GM19239 (cell line): Measurements from ENCODE around the gene PDCD1LG2.
"Not testable (repeated sequence)": the region's sequence is repeated elsewhere in the genome, so short reads cannot be mapped to it uniquely, and the experiment has no call there.

Source experiments
- DNase-seq: peaks from one replicate; pipeline ENCODE4 v3.0.0; 2011; ENCODE audit warnings: low spot score; ENCODE audit not compliant: insufficient read length
- FAIRE-seq: peaks from 2 replicates; lab custom pipeline; 2011; peaks lifted over from hg19 to GRCh38; lab: Jason Lieb, UNC

PDCD1LG2 gene

DNA sequence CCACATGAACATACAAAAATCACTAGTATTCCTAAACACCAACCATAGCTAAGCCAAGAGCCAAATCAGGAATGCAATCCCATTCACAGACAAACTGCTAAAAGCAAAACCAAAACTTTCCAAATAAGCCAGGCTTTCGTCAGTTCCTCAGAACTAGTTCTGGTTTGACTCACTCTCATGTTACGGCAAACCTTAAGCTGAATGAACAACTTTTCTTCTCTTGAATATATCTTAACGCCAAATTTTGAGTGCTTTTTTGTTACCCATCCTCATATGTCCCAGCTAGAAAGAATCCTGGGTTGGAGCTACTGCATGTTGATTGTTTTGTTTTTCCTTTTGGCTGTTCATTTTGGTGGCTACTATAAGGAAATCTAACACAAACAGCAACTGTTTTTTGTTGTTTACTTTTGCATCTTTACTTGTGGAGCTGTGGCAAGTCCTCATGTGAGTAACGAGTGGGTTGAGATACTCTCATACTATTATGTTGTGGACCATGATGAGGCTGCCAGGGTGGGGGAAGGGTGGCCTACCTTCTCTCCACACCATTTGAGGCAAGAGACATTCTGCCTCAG lies at the start of gene PDCD1LG2:
PDCD1LG2 (plus strand) TSS at position 172 of the 572 bp plus-strand sequence. CDS start 12,016 bp downstream, outside the sequence.
- FAIRE-seq = peak; percentile 95

DNA sequence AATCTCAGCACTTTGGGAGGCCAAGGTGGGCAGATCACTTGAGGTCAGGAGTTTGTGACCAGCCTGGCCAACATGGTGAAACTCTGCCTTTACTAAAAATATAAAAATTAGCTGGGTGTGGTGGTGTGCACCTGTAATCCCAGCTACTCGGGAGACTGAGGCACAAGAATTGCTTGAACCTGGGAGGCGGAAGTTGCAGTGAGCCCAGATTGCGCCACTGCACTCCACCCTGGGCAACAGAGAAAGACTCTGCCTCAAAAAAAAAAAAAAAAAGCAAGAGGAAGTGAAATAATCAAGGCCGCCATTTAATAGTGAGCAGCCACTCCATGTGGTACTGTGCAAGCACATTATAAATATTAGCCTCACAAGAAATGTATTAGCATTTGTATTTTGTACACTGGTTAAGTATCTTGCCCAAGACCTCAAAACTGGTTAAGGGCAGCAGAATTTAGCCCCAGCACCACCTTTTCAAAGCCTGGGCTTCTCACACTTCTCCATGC lies 45.5 kb upstream of the PDCD1LG2 start:
- FAIRE-seq = not testable (repeated sequence)

More for the DNA sequence above, at the start of gene PDCD1LG2:
- no peak for DNase-seq

DNA sequence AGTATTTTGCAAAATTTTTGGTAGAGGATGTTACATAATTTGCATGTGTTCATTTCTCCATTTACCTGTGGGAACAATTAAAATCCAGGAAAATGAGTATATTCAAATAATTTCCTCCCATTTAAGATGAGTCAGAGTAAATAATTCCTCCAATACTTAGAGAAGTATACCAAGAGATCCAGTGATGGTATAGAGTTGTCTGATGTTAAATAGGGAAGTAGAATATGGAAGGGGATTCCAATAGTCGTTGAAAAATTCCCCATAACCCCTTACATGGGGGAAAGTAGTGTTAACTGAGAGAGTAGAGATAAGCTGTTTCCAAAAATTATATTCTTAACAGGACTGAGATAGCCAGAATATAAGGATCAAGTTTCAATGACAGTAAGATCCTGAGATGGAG lies 44.3 kb upstream of the PDCD1LG2 start:
- no peak for FAIRE-seq
- DNase-seq = no peak

More for the DNA sequence above, 45.5 kb upstream of the PDCD1LG2 start:
- not testable (repeated sequence) for DNase-seq

DNA sequence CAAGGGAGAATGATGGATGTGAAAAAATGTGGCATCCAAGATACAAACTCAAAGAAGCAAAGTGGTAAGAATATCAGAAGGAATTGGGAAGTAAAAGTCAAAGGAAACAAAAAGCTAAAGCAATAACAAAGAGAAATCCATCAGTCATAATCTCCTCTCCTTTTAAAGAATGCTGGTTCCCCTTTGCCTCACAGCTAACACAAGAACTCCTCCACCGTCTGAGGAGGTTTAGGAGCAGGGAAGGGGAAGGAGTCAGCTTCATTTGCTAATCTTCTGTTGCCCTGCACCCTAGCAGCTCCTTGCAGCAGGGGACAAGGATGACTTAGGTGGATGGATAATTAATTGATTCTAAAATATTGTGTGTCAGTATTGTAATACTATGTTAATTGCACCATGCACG lies 43.6 kb upstream of the PDCD1LG2 start:
- FAIRE-seq (peak; percentile 71), DNase-seq (no peak)

DNA sequence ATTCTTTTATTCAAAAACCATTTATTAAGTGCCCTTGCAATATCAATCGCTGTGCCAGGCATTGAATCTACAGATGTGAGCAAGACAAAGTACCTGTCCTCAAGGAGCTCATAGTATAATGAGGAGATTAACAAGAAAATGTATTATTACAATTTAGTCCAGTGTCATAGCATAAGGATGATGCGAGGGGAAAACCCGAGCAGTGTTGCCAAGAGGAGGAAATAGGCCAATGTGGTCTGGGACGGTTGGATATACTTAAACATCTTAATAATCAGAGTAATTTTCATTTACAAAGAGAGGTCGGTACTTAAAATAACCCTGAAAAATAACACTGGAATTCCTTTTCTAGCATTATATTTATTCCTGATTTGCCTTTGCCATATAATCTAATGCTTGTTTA lies 41.5 kb upstream of the PDCD1LG2 start:
- DNase-seq = no peak
- peak; percentile 11 for FAIRE-seq

DNA sequence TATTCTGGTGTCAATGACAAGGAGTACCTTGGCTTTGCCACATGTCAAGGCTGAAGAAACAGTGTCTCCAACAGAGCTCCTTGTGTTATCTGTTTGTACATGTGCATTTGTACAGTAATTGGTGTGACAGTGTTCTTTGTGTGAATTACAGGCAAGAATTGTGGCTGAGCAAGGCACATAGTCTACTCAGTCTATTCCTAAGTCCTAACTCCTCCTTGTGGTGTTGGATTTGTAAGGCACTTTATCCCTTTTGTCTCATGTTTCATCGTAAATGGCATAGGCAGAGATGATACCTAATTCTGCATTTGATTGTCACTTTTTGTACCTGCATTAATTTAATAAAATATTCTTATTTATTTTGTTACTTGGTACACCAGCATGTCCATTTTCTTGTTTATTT lies 40.2 kb upstream of the PDCD1LG2 start:
- peak; percentile 49 for FAIRE-seq
- DNase-seq = no peak

DNA sequence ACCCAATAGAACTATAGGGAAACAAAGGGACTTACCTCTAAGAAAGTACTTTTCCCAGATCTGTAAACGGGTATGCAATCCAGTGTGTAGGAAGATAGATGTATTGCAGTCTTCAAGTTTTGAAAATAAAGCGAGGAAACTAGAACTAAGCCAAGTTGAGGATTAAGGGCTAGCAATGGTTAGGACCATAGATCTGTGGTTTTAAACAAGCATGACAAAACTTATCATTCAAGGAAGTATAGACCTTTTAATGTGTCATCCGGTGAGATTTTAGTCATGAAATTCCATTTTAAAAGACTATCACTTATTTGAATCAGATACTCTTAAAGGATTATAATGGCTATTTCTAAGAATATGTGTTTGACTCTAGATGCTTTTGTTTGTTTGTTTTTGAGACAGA lies 39.5 kb upstream of the PDCD1LG2 start:
- DNase-seq (no peak), FAIRE-seq (peak; percentile 33)

DNA sequence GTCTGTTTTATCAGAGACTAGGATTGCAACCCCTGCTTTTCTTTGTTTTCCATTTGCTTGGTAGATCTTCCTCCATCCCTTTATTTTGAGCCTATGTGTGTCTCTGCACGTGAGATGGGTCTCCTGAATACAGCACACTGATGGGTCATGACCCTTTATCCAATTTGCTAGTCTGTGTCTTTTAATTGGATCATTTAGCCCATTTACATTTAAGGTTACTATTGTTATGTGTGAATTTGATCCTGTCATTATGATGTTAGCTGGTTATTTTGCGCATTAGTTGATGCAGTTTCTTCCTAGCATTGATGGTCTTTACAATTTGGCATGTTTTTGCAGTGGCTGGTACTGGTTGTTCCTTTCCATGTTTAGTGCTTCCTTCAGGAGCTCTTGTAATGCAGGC lies 34.7 kb upstream of the PDCD1LG2 start:
- FAIRE-seq, DNase-seq: not testable (repeated sequence)

DNA sequence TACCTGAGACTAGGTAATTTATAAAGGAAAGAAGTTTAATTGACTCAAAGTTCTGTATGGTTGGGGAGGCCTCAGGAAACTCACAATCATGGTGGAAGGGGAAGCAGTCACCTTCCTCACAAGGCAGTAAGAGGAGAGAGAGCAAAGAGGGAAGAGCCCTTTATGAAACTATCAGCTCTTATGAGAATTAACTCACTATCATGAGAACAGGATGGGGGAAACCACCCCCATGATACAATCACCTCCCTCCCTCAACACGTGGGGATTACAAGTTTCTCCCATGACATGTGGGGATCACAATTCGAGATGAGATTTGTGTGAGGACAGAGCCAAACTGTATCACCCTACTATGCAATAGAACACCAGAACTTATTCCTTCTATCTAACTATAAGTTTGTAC lies 32.1 kb upstream of the PDCD1LG2 start:
- FAIRE-seq = peak; percentile 88

DNA sequence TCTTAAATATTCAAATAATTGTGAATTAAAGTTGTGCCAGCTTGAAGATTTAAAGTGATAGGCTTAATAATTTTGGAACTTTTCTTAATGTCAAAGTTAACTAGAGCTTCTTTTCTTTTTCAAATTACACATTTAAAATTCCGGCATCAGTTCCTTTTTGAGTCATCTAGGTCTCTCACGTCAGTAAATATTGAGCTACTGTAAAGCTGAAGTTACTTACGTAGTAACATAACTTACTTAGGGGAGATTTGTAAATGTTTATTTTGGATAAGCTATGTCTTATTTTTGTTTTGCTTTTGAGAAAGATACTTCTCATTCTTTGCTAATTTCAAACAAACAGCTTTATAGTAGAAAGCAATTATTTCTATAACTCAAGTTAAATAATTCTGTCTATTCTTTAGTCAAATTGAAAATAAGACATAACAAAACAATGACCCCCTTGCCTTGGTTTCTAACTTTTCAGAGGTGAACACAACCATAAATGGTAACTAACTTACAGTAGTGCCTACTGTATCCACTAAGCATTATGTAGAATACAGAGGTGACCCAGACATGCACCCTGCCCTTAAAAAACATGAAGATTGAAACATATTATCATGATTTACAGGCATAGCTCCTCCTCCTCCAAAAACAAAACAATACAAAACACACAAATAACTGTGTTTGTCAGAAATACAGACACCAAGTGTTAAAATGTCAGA lies 30.2 kb upstream of the PDCD1LG2 start:
- FAIRE-seq = peak; percentile 54
- no peak for DNase-seq

More for the DNA sequence above, 32.1 kb upstream of the PDCD1LG2 start:
- DNase-seq = no peak

DNA sequence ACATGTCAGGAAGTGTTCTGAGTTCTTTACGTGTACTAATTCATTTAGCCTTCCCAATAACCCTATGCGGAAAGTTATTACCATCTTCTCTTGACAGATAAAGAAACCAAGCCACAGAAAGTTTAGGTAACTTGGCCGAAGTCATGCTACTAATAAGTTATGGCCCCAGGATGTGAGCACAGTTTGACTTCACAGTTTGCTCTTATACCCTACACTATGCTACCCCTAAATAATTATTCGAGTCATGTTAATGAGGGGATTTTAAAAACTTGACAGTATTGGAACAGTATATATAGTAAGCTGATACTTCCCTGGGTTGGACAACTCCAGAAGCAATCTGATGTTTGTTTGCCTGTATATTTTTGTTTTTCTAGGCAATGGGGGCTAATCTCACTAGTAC lies 29.4 kb upstream of the PDCD1LG2 start:
- FAIRE-seq (peak; percentile 45), DNase-seq (no peak)

DNA sequence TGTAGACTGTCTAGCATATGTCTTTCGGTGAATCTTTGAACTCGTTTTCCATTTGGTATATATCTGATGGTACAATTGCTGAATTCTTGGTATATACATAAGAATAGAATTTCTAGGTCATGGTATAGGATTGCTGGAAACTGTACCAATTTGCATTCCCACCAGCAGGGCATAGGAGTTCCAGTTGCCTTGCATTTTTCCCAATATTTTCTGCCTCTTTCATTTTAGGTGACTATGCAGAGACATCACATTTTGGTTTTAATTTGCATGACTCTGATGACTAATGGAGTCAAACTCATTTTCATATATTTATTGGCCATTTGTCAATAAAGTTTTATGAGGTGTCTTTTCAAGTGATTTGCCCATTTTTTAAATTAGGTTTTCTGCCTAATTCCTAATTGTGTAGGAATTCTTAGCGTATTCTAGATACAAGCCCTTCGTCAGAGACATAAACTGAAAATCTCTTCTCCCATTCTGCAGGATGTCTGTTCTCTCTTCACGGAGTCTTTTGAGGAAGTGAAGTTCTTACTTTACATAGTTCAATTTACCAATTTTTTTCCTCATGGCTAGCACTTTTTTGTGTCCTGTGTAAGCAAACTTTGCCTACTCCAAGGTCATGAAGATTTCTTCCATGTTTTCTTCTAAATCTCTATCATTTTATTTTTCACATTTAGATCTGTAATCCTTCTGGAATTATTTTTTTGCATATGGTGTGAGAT lies 28.9 kb upstream of the PDCD1LG2 start:
- FAIRE-seq (peak; percentile 4), DNase-seq (no peak)

DNA sequence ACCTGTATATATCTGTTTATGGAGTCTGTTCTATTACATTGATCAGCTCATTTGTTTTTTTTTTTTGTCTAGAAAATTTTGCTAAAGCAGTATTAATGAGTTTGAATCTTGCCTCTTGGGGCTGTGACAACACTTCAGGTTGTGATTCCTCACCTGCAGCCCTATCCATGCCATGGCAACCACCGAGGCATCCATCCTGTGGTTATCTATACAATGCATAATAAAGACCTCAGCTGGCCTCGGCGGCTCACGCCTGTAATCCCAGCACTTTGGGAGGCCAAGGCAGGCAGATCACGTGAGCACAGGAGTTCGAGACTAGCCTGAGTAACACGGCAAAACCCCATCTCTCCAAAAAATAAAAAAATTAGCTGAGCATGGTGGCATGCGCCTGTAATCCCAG lies 28.1 kb upstream of the PDCD1LG2 start:
- DNase-seq = no peak
- no peak for FAIRE-seq

DNA sequence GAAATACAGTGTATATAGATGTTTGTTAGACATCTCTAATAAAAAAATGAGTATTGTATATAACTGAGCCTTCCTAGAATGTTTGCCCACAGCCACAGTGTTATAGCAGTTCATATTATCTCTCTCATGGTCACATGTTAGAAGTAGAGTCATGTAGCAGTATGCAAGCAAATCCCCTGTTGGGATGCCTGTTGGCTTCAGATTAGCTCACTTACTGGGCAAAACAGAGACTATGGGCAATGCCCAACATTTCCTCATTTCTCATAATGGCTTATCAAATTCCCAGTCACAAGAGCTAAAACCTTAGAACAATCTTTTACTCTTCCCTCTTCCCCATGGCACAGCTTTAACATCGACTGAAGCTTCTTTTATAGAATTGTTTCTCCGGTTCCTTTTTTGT lies 27.0 kb upstream of the PDCD1LG2 start:
- FAIRE-seq (no peak), DNase-seq (no peak)

DNA sequence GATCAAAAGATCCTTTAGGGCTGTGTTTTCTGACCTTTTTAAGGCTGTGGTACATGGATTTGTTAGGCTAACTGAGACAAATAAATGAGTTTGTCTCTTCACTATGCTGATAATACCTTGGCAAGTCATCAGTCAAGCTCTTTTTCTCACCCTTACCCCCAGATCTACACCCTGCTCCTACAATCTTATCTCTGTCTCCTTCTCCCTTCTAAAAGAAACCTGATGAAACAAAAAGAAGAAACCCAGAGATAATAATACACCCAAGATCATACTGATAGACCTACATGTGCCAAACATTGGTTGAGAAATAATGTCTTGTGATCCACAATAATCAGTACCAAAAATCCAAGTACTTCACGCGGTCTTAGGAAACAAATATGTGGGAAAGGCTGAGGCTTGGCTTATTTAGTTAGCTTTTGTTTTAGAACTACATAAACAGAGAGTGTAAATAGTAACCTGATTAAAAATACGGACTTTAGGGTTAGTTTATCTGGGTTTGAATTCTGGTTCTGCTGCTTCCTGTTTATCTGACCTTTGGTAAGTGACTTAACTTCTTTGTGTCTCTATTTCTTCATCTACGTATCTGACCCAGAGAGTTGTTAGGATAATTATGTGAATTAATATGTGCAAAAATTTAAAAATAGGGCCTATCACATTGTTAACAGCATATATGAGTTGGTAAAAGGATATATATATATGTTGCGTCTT lies 24.8 kb upstream of the PDCD1LG2 start:
- FAIRE-seq = no peak

DNA sequence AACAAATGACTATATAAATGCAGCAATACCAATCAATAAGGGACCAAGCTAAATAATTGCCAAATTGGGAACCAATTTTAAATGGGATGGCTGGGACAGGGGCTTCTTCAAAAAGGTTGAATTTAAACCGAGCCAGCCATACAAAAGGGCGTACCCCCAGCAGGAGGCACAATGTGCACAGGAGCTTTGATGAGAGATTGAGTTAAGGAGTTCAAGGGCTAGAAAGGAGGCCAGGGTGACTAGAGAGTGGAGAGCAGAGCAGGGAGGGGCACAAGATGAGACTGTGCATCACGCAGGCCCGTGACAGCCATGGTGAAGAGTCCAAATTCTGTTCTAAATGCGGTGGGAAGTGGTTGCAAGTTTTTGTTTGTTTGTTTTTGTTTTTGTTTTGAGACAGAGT lies 23.3 kb upstream of the PDCD1LG2 start:
- FAIRE-seq = no peak
- DNase-seq = no peak

More for the DNA sequence above, 24.8 kb upstream of the PDCD1LG2 start:
- DNase-seq = no peak

DNA sequence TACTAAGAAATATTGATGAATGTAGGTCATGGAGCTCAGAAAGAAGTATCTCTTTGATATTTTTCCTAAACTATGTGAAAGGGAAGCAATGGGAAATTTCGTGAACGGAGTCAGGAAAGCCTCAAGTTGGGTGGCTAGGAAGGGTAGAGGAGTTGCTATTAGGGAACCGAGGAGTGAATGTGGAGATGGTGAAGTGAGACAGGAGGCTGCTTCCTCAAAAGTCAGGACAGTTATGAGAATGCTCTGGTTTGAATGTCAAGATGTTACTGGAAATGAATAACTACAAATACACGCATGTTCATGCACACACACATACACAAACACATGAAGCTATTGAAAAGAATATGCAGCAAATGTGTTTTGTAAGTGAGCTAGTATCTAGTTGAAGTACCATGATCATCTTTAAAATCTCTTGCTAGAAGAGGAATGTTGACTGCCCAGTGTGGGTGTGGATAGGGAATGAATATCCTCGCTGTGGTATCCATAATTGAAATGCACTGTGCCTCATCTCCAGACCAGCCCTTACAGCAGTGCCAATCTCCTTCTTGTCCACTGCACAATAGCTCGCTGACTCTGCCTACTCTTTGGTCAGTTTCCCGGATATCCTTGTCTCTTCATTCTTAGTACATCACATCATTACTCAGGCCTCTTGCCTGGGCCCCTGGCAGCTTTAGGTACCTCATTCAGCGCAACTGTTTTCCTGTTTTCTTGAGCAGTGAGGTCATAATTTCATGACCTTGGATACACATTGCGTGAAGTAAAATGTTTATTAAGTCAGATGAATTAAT lies 21.9 kb upstream of the PDCD1LG2 start:
- DNase-seq (no peak), FAIRE-seq (no peak)

DNA sequence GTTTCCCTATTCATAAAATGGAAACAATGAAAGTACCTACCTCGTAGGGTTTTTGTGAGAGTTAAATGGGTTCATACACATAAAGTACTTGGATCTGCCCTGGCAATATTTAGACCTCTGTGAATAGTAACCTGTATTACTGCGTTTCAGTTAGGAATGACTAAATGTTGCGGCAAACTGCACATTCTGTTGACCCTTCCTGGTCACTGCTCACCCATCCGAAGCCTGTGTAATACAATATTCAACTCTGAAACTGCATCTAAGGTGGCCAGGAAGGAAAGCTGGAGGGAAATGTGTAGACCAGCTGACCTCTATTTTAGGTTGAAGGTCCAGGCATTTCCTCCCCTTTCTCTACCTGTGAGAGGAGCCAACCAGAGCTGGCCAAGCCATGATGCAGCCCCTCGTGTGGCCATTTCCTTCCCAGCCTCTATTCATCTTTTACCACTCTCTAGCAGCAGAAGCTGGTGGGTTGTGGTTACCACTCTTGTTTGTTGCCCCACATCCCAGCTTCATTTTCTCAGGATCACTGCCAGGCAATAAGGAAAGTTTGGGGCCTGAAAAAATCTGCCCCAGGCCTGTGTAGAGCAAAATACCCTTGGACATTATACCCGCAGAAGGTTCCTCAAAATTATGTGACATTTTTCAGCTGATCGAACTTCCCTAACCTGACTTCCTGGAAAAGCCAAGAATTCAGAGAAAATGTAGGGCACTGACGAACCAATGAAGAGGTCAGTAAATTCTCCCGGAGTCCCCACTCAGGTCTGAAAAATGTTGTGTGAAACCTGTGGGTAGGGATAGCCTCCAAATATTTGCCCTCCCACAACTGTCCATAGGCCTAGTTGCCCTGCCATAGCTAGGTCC lies 20.5 kb upstream of the PDCD1LG2 start:
- DNase-seq (no peak), FAIRE-seq (no peak)
